Colon (tissue), 2 donors: ENCODE measurements around the gene TOP3A.

Experiments used
- FAIRE-seq: peaks from 2 replicates; lab custom pipeline; 2012; peaks lifted over from hg19 to GRCh38; lab: Jason Lieb, UNC
- donor health status: control.
- donor health status: control.

Gene TOP3A

GRCh38 chr17:18280249-18280648, 34.5 kb downstream of the TOP3A start:
- FAIRE-seq = no peak

- FAIRE-seq = no peak
Observed at GRCh38 chr17:18278867-18279266, 35.9 kb downstream of the TOP3A start.

- FAIRE-seq = no peak
Observed at GRCh38 chr17:18277076-18277475, 37.7 kb downstream of the TOP3A start.

- no peak for FAIRE-seq
Observed at GRCh38 chr17:18270046-18270931, 44.5 kb downstream of the TOP3A start.

- no peak for FAIRE-seq
Observed at GRCh38 chr17:18267927-18268711, 46.7 kb downstream of the TOP3A start.

- no peak for FAIRE-seq
Observed at GRCh38 chr17:18267366-18267765, 47.4 kb downstream of the TOP3A start.

- FAIRE-seq = no peak
Observed at GRCh38 chr17:18263885-18264682, 50.7 kb downstream of the TOP3A start.

- FAIRE-seq = no peak
Observed at GRCh38 chr17:18262641-18263040, 52.2 kb downstream of the TOP3A start.

GRCh38 chr17:18262111-18262510, 52.7 kb downstream of the TOP3A start:
- FAIRE-seq = no peak

GRCh38 chr17:18261659-18262058, 53.1 kb downstream of the TOP3A start:
- FAIRE-seq = no peak

GRCh38 chr17:18261146-18261515, 53.7 kb downstream of the TOP3A start:
- no peak for FAIRE-seq

GRCh38 chr17:18260332-18261145, 54.3 kb downstream of the TOP3A start, which contains the start of gene MIEF2:
MIEF2 (plus strand) TSS chr17:18260662; CDS start chr17:18262721, 2,059 bp downstream.
- no peak for FAIRE-seq

- FAIRE-seq = no peak
Observed at GRCh38 chr17:18259621-18260331, 55.0 kb downstream of the TOP3A start.

- FAIRE-seq = no peak
Observed at GRCh38 chr17:18258356-18259038, 56.3 kb downstream of the TOP3A start, which contains the start of gene FLII. FLII (minus strand) TSS chr17:18258738; CDS start chr17:18258690, 48 bp downstream.

GRCh38 chr17:18257982-18258355, 56.8 kb downstream of the TOP3A start:
- FAIRE-seq = no peak

GRCh38 chr17:18257268-18257981, 57.4 kb downstream of the TOP3A start:
- no peak for FAIRE-seq

GRCh38 chr17:18256776-18257175, 58.0 kb downstream of the TOP3A start:
- no peak for FAIRE-seq

GRCh38 chr17:18256351-18256750, 58.4 kb downstream of the TOP3A start:
- FAIRE-seq = no peak

GRCh38 chr17:18254888-18255649, 59.7 kb downstream of the TOP3A start:
- no peak for FAIRE-seq
